ENCODE results near the gene NME2. TPM values are rescaled to one million over a fixed set of nuclear protein-coding genes. Genes with fewer than 3 reads are reported as not detected.

NME2 gene
- polyA plus RNA-seq, 1 donor (not counting 4 experiments of a cell fraction or from before 2014, with no cell fraction given) = 1,260 TPM

- TF ChIP-seq CTCF (optimal IDR thresholded peaks at IDR 0.05 in 1 of 3, IDR thresholded peaks at IDR 0.05 in 1 of 3, conservative IDR thresholded peaks at IDR 0.05 in 1 of 3; ENCODE audit: extremely low read depth in 1 of 3, insufficient read depth in 2 of 3, low read length in 3 of 3) = no peak
- no peak for TF ChIP-seq EZH2 (IDR thresholded peaks at IDR 0.05; ENCODE audit: low read length)
- no peaks in the 10 kb centered on the region for H4K20me1 ChIP-seq (ENCODE audit: control insufficient read depth, extremely low read depth, insufficient read depth, low read length)
- no peaks in the 10 kb centered on the region for H3K9me1 ChIP-seq (ENCODE audit: control insufficient read depth, extremely low read depth, insufficient read depth, low read length)
- H3K79me2 ChIP-seq (ENCODE audit: control insufficient read depth, insufficient read depth, low read length) = no peaks in the 10 kb centered on the region
- H3K9me3 ChIP-seq (ENCODE audit: control insufficient read depth, low read depth, low read length) = no peaks in the 10 kb centered on the region
- H3K4me3 ChIP-seq (ENCODE audit: control insufficient read depth in 2 of 3, extremely low read depth in 1 of 3, insufficient read depth in 2 of 3, low read depth in 1 of 3, low read length in 3 of 3) = no peak overlapping the region
- no peak overlapping the region for H3K4me2 ChIP-seq (ENCODE audit: control insufficient read depth, extremely low read depth, insufficient read depth, low read depth, low read length)
- H3K36me3 ChIP-seq (ENCODE audit: control insufficient read depth in 2 of 2, extremely low read depth in 1 of 2, insufficient read depth in 2 of 2, low read length in 2 of 2) = no peaks in the 10 kb centered on the region
- H3K27me3 ChIP-seq (ENCODE audit: control insufficient read depth, extremely low read depth, insufficient read depth, low read length) = no peaks in the 10 kb centered on the region
- FAIRE-seq (no peak), DNase-seq (ENCODE audit: low read depth, low spot score) (no peak)
- peaks cover 2% of the 10 kb centered on the region for H3K4me1 ChIP-seq (ENCODE audit: control insufficient read depth, extremely low read depth, insufficient read depth, low read length)
- H3K9ac ChIP-seq (ENCODE audit: control insufficient read depth, extremely low read depth, insufficient read depth, low read length) = no peak overlapping the region
- H3K27ac ChIP-seq (ENCODE audit: control insufficient read depth, insufficient read depth, low read length) = no peak overlapping the region
- no peak overlapping the region for H2AFZ ChIP-seq (ENCODE audit: control insufficient read depth, low read length)
- dilution Hi-C loops (cut with MboI; ENCODE audit: extremely low pct_ligation_motif_present, low sequenced_read_pairs) = no loop called here
These were observed 21.8 kb upstream of the NME2 start for GRCh38 chr17:51144266-51145022.

- dilution Hi-C loops (cut with MboI; ENCODE audit: extremely low pct_ligation_motif_present, low sequenced_read_pairs) = no loop called here
- Histone ChIP-seq H3K36me3 (ENCODE audit: control insufficient read depth in 2 of 2, extremely low read depth in 1 of 2, insufficient read depth in 2 of 2, low read length in 2 of 2) (no peaks in the 10 kb centered on the region), H4K20me1 (ENCODE audit: control insufficient read depth, extremely low read depth, insufficient read depth, low read length) (no peaks in the 10 kb centered on the region), H3K27ac (ENCODE audit: control insufficient read depth, insufficient read depth, low read length) (no peak overlapping the region), H3K4me2 (ENCODE audit: control insufficient read depth, extremely low read depth, insufficient read depth, low read depth, low read length) (no peak overlapping the region), H3K9ac (ENCODE audit: control insufficient read depth, extremely low read depth, insufficient read depth, low read length) (no peak overlapping the region), H3K79me2 (ENCODE audit: control insufficient read depth, insufficient read depth, low read length) (no peaks in the 10 kb centered on the region), H2AFZ (ENCODE audit: control insufficient read depth, low read length) (no peak overlapping the region), H3K4me3 (ENCODE audit: control insufficient read depth in 2 of 3, extremely low read depth in 1 of 3, insufficient read depth in 2 of 3, low read depth in 1 of 3, low read length in 3 of 3) (no peak overlapping the region), H3K4me1 (ENCODE audit: control insufficient read depth, extremely low read depth, insufficient read depth, low read length) (peaks cover 5% of the 10 kb centered on the region), H3K9me1 (ENCODE audit: control insufficient read depth, extremely low read depth, insufficient read depth, low read length) (no peaks in the 10 kb centered on the region), H3K27me3 (ENCODE audit: control insufficient read depth, extremely low read depth, insufficient read depth, low read length) (no peaks in the 10 kb centered on the region), H3K9me3 (ENCODE audit: control insufficient read depth, low read depth, low read length) (no peaks in the 10 kb centered on the region)
- TF ChIP-seq CTCF (optimal IDR thresholded peaks at IDR 0.05 in 1 of 3, IDR thresholded peaks at IDR 0.05 in 1 of 3, conservative IDR thresholded peaks at IDR 0.05 in 1 of 3; ENCODE audit: extremely low read depth in 1 of 3, insufficient read depth in 2 of 3, low read length in 3 of 3) = no peak
- TF ChIP-seq EZH2 (IDR thresholded peaks at IDR 0.05; ENCODE audit: low read length) = no peak
- no peak for DNase-seq (ENCODE audit: low read depth, low spot score)
- FAIRE-seq = no peak
These were observed 18.6 kb upstream of the NME2 start for GRCh38 chr17:51147650-51148049.

Measured in keratinocyte (primary cell).